Ammon's horn (tissue), 1 donor: ENCODE results near the gene TTC12.
A peak's percentile ranks its signal among the peaks of the same experiment; 100 is the strongest.
"Not testable (repeated sequence)": the region's sequence is repeated elsewhere in the genome, so short reads cannot be mapped to it uniquely, and the experiment has no call there.

Experiments
- DNase-seq: peaks from one replicate; pipeline ENCODE4 v3.0.0-alpha.2; 2016; ENCODE audit warnings: low spot score

TTC12 gene

GRCh38 chr11:113286509-113287497, 27.6 kb upstream of the TTC12 start:
- peak; percentile 37 for DNase-seq

DNA sequence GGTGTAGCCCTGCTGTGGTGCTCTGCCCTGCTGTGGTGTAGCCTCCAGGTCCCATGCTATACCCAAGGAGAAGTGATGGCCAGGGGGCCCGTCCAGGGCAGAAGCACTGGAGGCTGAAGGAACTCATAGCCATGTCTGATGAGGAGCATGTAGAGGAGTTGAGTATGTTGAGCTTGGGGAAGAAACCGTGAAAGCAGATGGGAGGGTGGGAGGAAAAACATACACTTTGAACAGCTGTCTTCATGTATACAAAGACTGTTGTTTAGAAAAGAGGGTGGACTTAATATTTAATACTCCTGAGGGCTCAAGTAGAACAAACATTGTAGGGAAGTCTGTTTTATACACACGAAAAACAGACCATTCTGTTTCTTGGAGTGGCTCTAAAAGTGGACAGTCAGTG, 26.6 kb upstream of the TTC12 start:
- DNase-seq, result no peak

- DNase-seq, result no peak
Observed at GRCh38 chr11:113288286-113288863, 26.0 kb upstream of the TTC12 start.

GRCh38 chr11:113289431-113290187, 24.8 kb upstream of the TTC12 start:
- peak; percentile 83 for DNase-seq

- DNase-seq, result no peak
Observed at GRCh38 chr11:113293936-113294335, 20.4 kb upstream of the TTC12 start.

DNA sequence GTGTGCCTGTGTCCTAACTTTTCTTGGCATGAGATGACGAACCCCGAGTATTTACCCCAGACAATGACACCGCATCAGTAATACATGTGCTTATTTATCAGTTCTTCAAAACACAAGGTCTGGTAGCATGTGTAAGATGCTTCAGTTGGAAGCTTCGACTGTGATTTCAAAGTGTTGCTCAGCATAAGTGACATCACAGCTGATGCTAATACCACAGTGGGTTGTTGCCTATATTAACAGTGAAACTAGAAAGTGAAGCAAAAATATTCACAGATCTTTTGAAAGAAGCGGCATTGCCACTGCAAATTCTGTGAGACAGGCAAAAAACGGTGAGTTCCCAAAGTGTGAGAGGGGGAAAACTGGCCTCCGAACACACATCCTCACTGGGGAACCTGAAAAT, 18.4 kb upstream of the TTC12 start:
- DNase-seq, result no peak

DNA sequence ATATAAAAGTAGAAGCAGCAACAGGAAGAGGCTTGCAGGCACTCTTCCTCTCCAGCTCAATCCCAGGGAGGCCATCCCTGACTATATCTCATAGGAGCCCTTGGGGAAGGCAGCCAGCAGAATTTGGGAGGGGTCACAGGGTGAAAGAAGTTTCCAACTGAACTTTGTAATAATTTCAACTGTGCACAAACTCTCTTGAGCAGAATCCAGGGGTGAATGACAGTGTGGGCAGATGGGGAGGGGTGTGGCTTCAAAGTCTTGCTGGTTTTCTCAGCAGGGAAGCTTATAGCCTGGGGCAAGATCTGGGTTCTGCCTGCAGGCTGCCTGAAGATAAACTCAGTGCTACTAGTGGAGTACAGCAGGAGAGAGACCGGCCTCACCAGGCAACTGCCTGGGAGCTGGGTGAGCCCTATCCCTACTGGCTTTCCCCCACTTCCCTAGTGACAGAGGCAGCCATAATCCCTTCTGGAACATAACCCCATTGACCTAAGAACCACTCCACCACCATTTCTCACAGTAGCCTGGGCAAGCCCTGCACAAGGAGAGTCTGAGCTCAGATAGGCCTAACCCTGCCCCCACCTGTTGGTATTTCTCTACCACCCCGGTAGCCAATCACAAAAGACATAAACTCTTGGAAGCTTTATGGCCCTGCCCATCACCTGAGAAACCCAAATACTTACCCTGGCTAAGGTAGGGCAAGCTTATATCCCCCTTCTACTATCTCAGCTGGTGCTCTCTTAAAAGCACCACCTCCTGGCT, 17.8 kb upstream of the TTC12 start:
- DNase-seq, result no peak

DNA sequence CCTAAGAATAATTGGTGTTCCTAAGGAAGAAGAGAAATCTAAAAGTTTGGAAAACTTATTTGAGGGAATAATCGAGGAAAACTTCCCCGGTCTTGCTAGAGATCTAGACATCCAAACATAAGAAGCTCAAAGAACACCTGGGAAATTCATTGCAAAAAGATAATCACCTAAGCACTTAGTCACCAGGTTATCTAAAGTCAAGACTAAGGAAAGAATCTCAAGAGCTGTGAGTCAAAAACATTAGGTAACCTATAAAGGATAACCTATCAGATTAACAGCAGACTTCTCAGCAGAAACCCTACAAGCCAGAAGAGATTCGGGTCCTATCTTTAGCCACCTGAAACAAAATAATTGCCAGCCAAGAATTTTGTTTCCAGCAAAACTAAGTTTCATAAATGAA, 15.9 kb upstream of the TTC12 start:
- not testable (repeated sequence) for DNase-seq

DNA sequence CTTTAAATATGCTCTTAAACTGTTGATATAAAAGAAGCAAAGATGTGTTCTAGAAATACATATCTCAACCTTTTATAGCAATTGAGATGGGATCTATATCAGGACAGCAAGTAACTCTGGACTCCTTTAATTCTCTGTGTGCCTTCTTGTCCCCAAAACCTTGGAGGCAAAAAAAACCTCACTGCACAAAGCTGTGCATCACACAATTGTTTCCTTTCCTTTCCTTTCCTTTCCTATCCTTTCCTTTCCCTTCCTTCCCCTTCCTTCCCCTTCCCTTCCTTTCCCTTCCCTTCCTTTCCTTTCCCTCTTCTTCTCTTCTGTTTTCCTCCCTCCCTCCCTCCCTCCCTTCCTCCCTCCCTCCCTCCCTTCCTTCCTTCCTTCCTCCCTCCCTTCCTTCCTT, 9.5 kb upstream of the TTC12 start:
- no peak for DNase-seq

DNA sequence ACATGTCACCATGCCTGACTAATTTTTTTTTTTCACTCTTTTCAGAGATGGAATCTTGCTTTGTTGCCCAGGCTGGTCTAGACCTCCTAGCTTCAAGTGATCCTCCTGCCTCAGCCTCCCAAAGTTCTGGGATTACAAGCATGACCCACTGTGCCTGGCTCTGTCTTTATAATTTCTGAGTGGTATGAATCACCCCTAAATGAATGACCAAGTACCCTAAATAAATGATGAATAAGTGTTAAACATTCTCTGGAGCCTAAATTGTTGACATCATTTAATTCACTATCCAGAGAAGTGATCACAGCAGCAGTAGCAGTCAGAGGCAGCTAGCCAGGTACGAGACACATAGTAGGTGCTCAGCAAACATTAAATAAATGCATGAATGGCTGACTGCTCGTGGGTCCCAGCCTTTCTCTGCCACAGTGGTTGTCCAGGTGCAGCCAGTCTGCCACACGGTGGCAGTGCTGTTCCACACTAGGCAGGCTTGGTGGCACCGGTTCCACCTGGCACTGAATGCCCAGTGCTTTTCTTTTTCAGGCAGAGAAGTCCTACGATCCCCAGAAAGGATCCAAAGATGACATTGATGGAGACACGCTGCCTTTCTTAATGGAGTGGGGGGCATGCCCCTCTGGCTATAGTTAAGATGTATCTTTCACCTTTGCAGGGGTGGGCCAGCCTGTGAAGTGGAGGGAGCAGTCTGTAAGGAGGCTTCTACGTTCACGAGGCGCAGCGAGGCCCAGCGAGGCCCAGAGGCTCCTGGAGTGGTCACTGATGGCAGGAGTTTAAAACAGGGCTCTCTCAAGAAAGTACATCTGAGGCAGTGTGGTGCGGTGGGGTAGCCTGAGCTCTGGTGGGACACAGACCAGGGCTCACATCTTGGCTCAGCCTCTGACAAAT, 8.7 kb upstream of the TTC12 start:
- peak; percentile 91 for DNase-seq

DNA sequence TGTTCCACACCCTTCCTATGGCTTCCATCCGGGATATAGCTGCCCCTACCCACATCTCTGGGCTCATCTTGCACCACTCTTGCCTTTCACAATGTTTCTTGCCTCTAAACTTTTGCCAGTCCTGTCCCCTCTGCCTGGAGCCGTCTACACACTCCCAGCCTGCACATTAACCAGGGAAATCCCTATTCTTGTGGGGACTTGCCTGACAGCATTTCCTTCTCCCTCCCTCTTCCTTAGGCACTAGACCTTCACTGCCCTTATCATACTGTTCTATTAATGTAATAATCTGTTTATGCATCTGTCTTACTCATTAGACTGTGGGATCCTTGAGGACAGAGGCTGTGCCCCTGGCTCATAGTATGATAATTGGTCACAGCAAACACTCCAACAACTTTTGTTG, 5.8 kb upstream of the TTC12 start:
- no peak for DNase-seq

- DNase-seq, result no peak
Observed at GRCh38 chr11:113311536-113311935, 2.8 kb upstream of the TTC12 start.

- no peak for DNase-seq
Observed at GRCh38 chr11:113313601-113314000, 782 bp upstream of the TTC12 start.

GRCh38 chr11:113314065-113314388, 356 bp upstream of the TTC12 start:
- no peak for DNase-seq

- no peak for DNase-seq
Observed at GRCh38 chr11:113315811-113316210, 1.4 kb downstream of the TTC12 start.

- no peak for DNase-seq
Observed at GRCh38 chr11:113316256-113316655, 1.9 kb downstream of the TTC12 start.

GRCh38 chr11:113317339-113317738, 3.0 kb downstream of the TTC12 start:
- DNase-seq, result no peak

DNA sequence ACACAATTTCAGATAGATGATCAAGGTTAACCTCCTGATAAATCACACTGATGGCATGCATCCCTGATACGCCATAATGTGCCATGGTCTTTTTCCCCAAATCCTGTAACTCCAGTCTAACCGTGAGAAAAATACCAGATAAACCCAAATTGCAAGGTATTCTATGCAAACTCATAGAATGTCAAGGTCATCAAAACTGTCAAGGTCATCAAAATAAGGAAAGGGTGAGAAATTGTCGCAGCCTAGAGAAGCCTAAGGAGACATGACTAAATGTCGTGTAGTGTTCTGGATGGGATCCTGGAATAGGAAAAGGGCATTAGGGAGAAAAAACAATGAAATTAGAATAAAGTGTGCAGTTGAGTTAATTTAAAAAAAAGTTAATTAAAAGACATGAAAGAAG, 4.7 kb downstream of the TTC12 start:
- no peak for DNase-seq

- no peak for DNase-seq
Observed at GRCh38 chr11:113322158-113322557, 7.8 kb downstream of the TTC12 start.

- DNase-seq, result no peak
Observed at GRCh38 chr11:113324250-113324649, 9.9 kb downstream of the TTC12 start.

DNA sequence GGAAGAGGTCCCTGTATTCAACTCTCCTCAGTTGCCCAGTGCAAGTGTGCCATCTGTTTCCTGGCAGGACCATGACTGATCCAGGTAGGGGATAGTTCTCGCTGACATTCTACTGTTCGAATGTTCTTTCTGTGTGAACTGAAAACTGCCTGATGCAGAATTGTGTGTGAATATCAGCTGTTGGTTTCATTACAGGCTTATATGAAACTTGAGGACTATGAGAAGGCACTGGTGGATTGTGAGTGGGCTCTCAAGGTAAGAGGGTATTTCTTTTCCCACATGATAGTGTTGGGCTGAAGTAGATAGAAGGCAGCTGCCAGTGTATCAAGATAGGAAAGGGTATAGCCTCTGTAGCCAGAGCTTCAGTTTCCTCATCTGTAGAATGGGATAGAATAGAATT, 15.3 kb downstream of the TTC12 start:
- no peak for DNase-seq
